Esophagus muscularis mucosa (tissue), 4 donors: ENCODE data around the gene SHTN1.

Source experiments
- CTCF ChIP-seq, 3 experiments: fragments of 200-600 bp in 2 of 3; fragments of 450-650 bp in 1 of 3; sonication (generic) in 2 of 3; IDR thresholded peaks; one replicate each; pipeline ENCODE4 v1.5.1; 2017 to 2019; ENCODE audit warnings: antibody characterized with exemption in 3 of 3, mild to moderate bottlenecking in 2 of 3, moderate library complexity in 1 of 3
- EP300 ChIP-seq: sonication (generic); formaldehyde crosslinking; IDR thresholded peaks from one replicate; pipeline ENCODE4 v1.6.1; 2017; ENCODE audit warnings: antibody characterized with exemption
- POLR2A ChIP-seq: fragments of 450-650 bp; IDR thresholded peaks from one replicate; pipeline ENCODE4 v1.6.1; 2017; ENCODE audit warnings: antibody characterized with exemption, moderate library complexity, mild to moderate bottlenecking, low read depth
- POLR2AphosphoS5 ChIP-seq, 2 donors: sonication (generic); formaldehyde crosslinking; IDR thresholded peaks; one replicate each; pipeline ENCODE4 v1.6.1; 2017; ENCODE audit warnings: antibody characterized with exemption in 2 of 2

GRCh38 chr10:116835658-116836057 lies 169.3 kb downstream of the SHTN1 start:
- TF ChIP-seq CTCF (IDR thresholded peaks at IDR 0.05) = no peak
- TF ChIP-seq POLR2AphosphoS5 (IDR thresholded peaks at IDR 0.05) = no peak
- TF ChIP-seq POLR2A = no peak
- no peak for TF ChIP-seq EP300
